Measurements from ENCODE around the gene OR4M1.
"Not testable (repeated sequence)": the region's sequence is repeated elsewhere in the genome, so short reads cannot be mapped to it uniquely, and the experiment has no call there.

The OR4M1 gene

GRCh38 chr14:19821016-19821415, 47.7 kb downstream of the OR4M1 start:
- not testable (repeated sequence) for DNase-seq (ENCODE audit: low read depth in 3 of 3)

GRCh38 chr14:19823178-19823577, 49.9 kb downstream of the OR4M1 start:
- no peak for DNase-seq (ENCODE audit: low read depth in 3 of 3)

- DNase-seq (ENCODE audit: low read depth in 3 of 3): no peak
Observed at GRCh38 chr14:19823765-19824164, 50.5 kb downstream of the OR4M1 start.

- not testable (repeated sequence) for DNase-seq (ENCODE audit: low read depth in 3 of 3)
Observed at GRCh38 chr14:19827626-19828244, 54.4 kb downstream of the OR4M1 start.

- no peak for DNase-seq (ENCODE audit: low read depth in 3 of 3)
Observed at GRCh38 chr14:19828314-19828713, 55.0 kb downstream of the OR4M1 start.

Measured in stimulated activated CD4-positive, alpha-beta T cell treated with anti-CD3 and anti-CD28 coated beads, TNF-alpha, amount 100 ng/mL, for 24 hours (primary cell).